PC-9 (cell line): Measurements from ENCODE around the gene APMAP. TPM values are rescaled to one million over a fixed set of nuclear protein-coding genes. Genes with fewer than 3 reads are reported as not detected.

Source experiments
- BruUV-seq: library from RNA; stranded (reverse); fragments of 400-500 nt; replicated peaks from 2 replicates; lab custom pipeline; 2021; lab: Mats Ljungman, UMichigan
- CTCF ChIA-PET: fragments of 300-600 bp; sonication (Branson Sonifier 250); formaldehyde crosslinking; loops from one replicate; lab custom pipeline; 2022; ENCODE audit warnings: antibody characterized with exemption; lab: Charles Lee
- POLR2A ChIA-PET: fragments of 300-600 bp; sonication (Branson Sonifier 250); formaldehyde crosslinking; loops from one replicate; lab custom pipeline; 2022; ENCODE audit warnings: antibody characterized with exemption; ENCODE audit not compliant: unreplicated experiment; lab: Charles Lee
- DNase-seq, 2 experiments: peaks; one replicate each; pipeline versions ENCODE4 v3.0.0 to v3.0.0-alpha.2; 2015 to 2022; ENCODE audit warnings: mixed read lengths in 1 of 2
- H2AFZ ChIP-seq: fragments of 200-600 bp; sonication (generic); 2 replicates; pipeline ENCODE4 v1.8.1; 2017; ENCODE audit warnings: antibody characterized with exemption
- H3F3A ChIP-seq: fragments of 200-600 bp; sonication (generic); 2 replicates; pipeline ENCODE4 v1.8.1; 2017; ENCODE audit warnings: antibody characterized with exemption, mild to moderate bottlenecking, low read depth; ENCODE audit not compliant: insufficient read depth
- H3K27ac ChIP-seq: fragments of 200-600 bp; sonication (generic); 2 replicates; pipeline ENCODE4 v1.6.1; 2016; ENCODE audit warnings: mixed run types
- H3K27me3 ChIP-seq: fragments of 200-600 bp; sonication (generic); 2 replicates; pipeline ENCODE4 v1.6.1; 2016; ENCODE audit warnings: low read depth, mixed run types; ENCODE audit not compliant: insufficient read depth
- H3K36me3 ChIP-seq: fragments of 200-600 bp; sonication (generic); 2 replicates; pipeline ENCODE4 v1.6.1; 2016; ENCODE audit warnings: low read depth, mixed run types
- H3K4me1 ChIP-seq: fragments of 200-600 bp; sonication (generic); replicated peaks from 2 replicates; pipeline ENCODE4 v1.6.1; 2016; ENCODE audit warnings: mixed run types; ENCODE audit not compliant: insufficient read depth
- H3K4me2 ChIP-seq: fragments of 200-600 bp; sonication (generic); 2 replicates; pipeline ENCODE4 v1.6.1; 2017; ENCODE audit warnings: mixed run types
- H3K4me3 ChIP-seq: fragments of 200-600 bp; sonication (generic); 2 replicates; pipeline ENCODE4 v1.6.1; 2016; ENCODE audit warnings: mixed run types
- H3K79me2 ChIP-seq: fragments of 200-600 bp; sonication (generic); 2 replicates; pipeline ENCODE4 v1.6.1; 2017; ENCODE audit warnings: low read depth, mixed run types
- H3K9me2 ChIP-seq: fragments of 200-600 bp; sonication (generic); 2 replicates; pipeline ENCODE4 v1.8.1; 2017; ENCODE audit warnings: mild to moderate bottlenecking; ENCODE audit not compliant: insufficient read depth
- H3K9me3 ChIP-seq: fragments of 200-600 bp; sonication (generic); 2 replicates; pipeline ENCODE4 v1.8.1; 2016; ENCODE audit warnings: low read depth; ENCODE audit not compliant: insufficient read depth
- H4K20me1 ChIP-seq: fragments of 200-600 bp; sonication (generic); 2 replicates; pipeline ENCODE4 v1.8.1; 2017; ENCODE audit not compliant: insufficient read depth
- CTCF ChIP-seq: fragments of 200-600 bp; sonication (generic); conservative IDR thresholded peaks from 2 replicates; pipeline ENCODE4 v1.6.1; 2017; ENCODE audit warnings: mixed run types, antibody characterized with exemption, mild to moderate bottlenecking, moderate library complexity
- EZH2 ChIP-seq: fragments of 200-600 bp; sonication (generic); IDR thresholded peaks from 2 replicates; pipeline ENCODE4 v1.8.0; 2017; ENCODE audit warnings: antibody characterized with exemption, low read depth
- intact Hi-C: fragments of 100-400 bp; cut with micrococcal nuclease; formaldehyde crosslinking; loops from one replicate; pipeline ENCODE4 v1.10.0; 2022; ENCODE audit not compliant: unreplicated experiment
- total RNA-seq: library from RNA; stranded (reverse); gene quantifications from 2 replicates; pipeline ENCODE4 v1.2.3, GENCODE V29; 2021

Gene APMAP
- total RNA-seq, 1 experiment from 2014 or later: 103 TPM

DNA sequence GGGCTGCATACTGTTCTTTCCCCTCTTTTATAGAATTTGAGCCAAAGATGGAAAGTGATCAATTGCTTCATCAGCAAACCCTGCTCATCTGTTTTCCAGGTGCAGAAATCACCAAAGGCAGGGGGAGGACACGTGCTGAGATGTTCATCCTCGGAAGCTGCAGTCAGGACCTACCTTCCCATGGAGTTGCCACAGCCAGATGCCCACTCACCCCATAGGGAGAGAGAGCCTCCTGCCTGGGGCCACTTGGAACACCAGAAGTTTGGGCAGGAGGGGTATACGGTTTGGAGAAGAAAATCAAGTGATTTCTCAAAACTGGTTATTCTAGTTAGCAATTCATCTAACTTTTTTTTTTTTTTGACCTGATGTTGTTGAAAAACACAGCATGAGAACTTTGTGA, 48.8 kb downstream of the APMAP start:
- intact Hi-C loops: no loop called here

DNA sequence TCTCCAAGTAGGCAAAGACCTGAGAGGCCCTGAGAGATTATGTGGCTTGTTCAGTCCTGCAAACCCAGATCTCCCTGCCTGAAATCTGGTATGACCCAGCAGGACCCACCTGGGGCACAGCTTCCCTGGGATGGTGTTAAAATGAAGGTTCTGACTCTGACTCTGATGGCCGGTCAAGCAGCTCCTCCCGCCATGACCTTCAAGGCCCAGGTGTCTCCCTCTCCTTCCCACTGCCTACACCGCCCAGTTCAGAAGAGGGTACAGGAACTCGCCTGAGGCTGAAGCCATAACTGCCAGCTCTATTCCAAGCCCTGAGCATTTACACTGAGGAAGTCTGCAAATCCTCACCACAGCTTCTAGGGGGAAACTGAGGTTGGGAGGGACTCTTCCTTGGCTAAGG, 49.4 kb downstream of the APMAP start:
- Histone ChIP-seq H3K79me2 (no peaks in the 10 kb centered on the region), H2AFZ (no peak overlapping the region), H3K36me3 (no peaks in the 10 kb centered on the region), H4K20me1 (no peaks in the 10 kb centered on the region), H3K4me1 (no peaks in the 10 kb centered on the region), H3K4me3 (no peak overlapping the region), H3K9me2 (no peaks in the 10 kb centered on the region), H3K4me2 (no peak overlapping the region), H3F3A (no peaks in the 10 kb centered on the region), H3K9me3 (peaks cover 7% of the 10 kb centered on the region; the same call in 1 of the 2 replicates), H3K27ac (no peak overlapping the region), H3K27me3 (no peaks in the 10 kb centered on the region)
- POLR2A ChIA-PET: no interaction called here
- DNase-seq: no peak
- TF ChIP-seq EZH2 (no peak), CTCF (no peak)
- CTCF ChIA-PET: no interaction called here
- intact Hi-C loops: no loop called here
- BruUV-seq: no TSS peak

More for the DNA sequence above, 48.8 kb downstream of the APMAP start:
- H3K4me2 ChIP-seq: no peak overlapping the region
- no TSS peak for BruUV-seq
- H2AFZ ChIP-seq: no peak overlapping the region
- H3K36me3 ChIP-seq: no peaks in the 10 kb centered on the region
- no peaks in the 10 kb centered on the region for H3K9me2 ChIP-seq
- peaks cover 7% of the 10 kb centered on the region; the same call in 1 of the 2 replicates for H3K9me3 ChIP-seq
- POLR2A ChIA-PET: no interaction called here
- TF ChIP-seq CTCF (no peak), EZH2 (no peak)
- DNase-seq: no peak
- no peaks in the 10 kb centered on the region for H4K20me1 ChIP-seq
- H3K27me3 ChIP-seq: no peaks in the 10 kb centered on the region
- H3K27ac ChIP-seq: no peak overlapping the region
- no peak overlapping the region for H3K4me3 ChIP-seq
- H3K79me2 ChIP-seq: no peaks in the 10 kb centered on the region
- no peaks in the 10 kb centered on the region for H3K4me1 ChIP-seq
- CTCF ChIA-PET: no interaction called here
- H3F3A ChIP-seq: no peaks in the 10 kb centered on the region

- H3K9me2 ChIP-seq: no peaks in the 10 kb centered on the region
- H3K9me3 ChIP-seq: 0 out of 2 replicates have a peak, but pooled peaks cover 3% of the 10 kb centered on the region
- no peak for DNase-seq
- no peaks in the 10 kb centered on the region for H3K79me2 ChIP-seq
- H3K36me3 ChIP-seq: no peaks in the 10 kb centered on the region
- ChIA-PET CTCF (no interaction called here), POLR2A (no interaction called here)
- no peak overlapping the region for H3K27ac ChIP-seq
- no peak overlapping the region for H2AFZ ChIP-seq
- H3K27me3 ChIP-seq: no peaks in the 10 kb centered on the region
- BruUV-seq: no TSS peak
- no peaks in the 10 kb centered on the region for H4K20me1 ChIP-seq
- intact Hi-C loops: no loop called here
- TF ChIP-seq CTCF (no peak), EZH2 (no peak)
- no peak overlapping the region for H3K4me3 ChIP-seq
- no peak overlapping the region for H3K4me2 ChIP-seq
- H3K4me1 ChIP-seq: no peaks in the 10 kb centered on the region
- no peaks in the 10 kb centered on the region for H3F3A ChIP-seq
Measured at GRCh38 chr20:24942679-24943078, 49.9 kb downstream of the APMAP start.
